CD8-positive, alpha-beta memory T cell (primary cell): ENCODE results near the gene ANKRD39. TPM values are rescaled to one million over a fixed set of nuclear protein-coding genes. Genes with fewer than 3 reads are reported as not detected.

Experiments used
- CTCF ChIA-PET: fragments of 350-600 bp; sonication (Branson Sonifier 250); formaldehyde crosslinking; loops from one replicate; lab custom pipeline; 2021; ENCODE audit warnings: antibody characterized with exemption; lab: Charles Lee
- POLR2A ChIA-PET: fragments of 350-600 bp; sonication (Branson Sonifier 250); formaldehyde crosslinking; loops from one replicate; lab custom pipeline; 2021; ENCODE audit warnings: antibody characterized with exemption; lab: Charles Lee
- DNase-seq, 5 donors: peaks; one replicate each; pipeline versions ENCODE4 v3.0.0 to v3.0.0-alpha.2; 2020 to 2022; ENCODE audit warnings: mixed read lengths in 1 of 5
- H3K27ac ChIP-seq: one replicate; pipeline ENCODE4 v1.7.0; 2013; ENCODE audit warnings: low read depth, mild to moderate bottlenecking, low read length, moderate library complexity
- H3K27me3 ChIP-seq: 2 replicates; pipeline ENCODE4 v1.7.0; 2013; ENCODE audit warnings: low read length, mild to moderate bottlenecking; ENCODE audit not compliant: insufficient read depth, poor library complexity, severe bottlenecking
- H3K36me3 ChIP-seq: 2 replicates; pipeline ENCODE4 v1.7.0; 2013; ENCODE audit warnings: mild to moderate bottlenecking, low read length, moderate library complexity; ENCODE audit not compliant: insufficient read depth
- H3K4me1 ChIP-seq: 2 replicates; pipeline ENCODE4 v1.7.0; 2013; ENCODE audit warnings: mild to moderate bottlenecking, low read length, moderate library complexity; ENCODE audit not compliant: insufficient read depth
- H3K4me3 ChIP-seq: 2 replicates; pipeline ENCODE4 v1.7.0; 2013; ENCODE audit warnings: mild to moderate bottlenecking, low read length
- H3K9me3 ChIP-seq: 2 replicates; pipeline ENCODE4 v1.7.0; 2013; ENCODE audit warnings: mild to moderate bottlenecking, low read length
- H3K27ac Mint-ChIP-seq, 8 donors: one replicate each; pipeline ENCODE4 v1.8.0; 2020 to 2021; ENCODE audit warnings: mixed read lengths in 8 of 8, mild to moderate bottlenecking in 6 of 8, inconsistent platforms in 3 of 8, moderate library complexity in 3 of 8
- H3K27me3 Mint-ChIP-seq, 2 donors: one replicate each; pipeline ENCODE4 v1.8.0; 2020 to 2021; ENCODE audit warnings: mixed read lengths in 2 of 2, mild to moderate bottlenecking in 1 of 2, moderate library complexity in 1 of 2
- H3K36me3 Mint-ChIP-seq, 3 donors: one replicate each; pipeline ENCODE4 v1.8.0; 2020 to 2021; ENCODE audit warnings: mixed read lengths in 3 of 3, inconsistent platforms in 1 of 3, mild to moderate bottlenecking in 1 of 3
- H3K4me1 Mint-ChIP-seq, 3 donors: one replicate each; pipeline ENCODE4 v1.8.0; 2020 to 2021; ENCODE audit warnings: mixed read lengths in 3 of 3, inconsistent platforms in 1 of 3, mild to moderate bottlenecking in 1 of 3
- H3K4me3 Mint-ChIP-seq, 7 donors: one replicate each; pipeline ENCODE4 v1.8.0; 2020 to 2021; ENCODE audit warnings: mixed read lengths in 7 of 7, mild to moderate bottlenecking in 6 of 7, moderate library complexity in 4 of 7, inconsistent platforms in 2 of 7
- H3K9me3 Mint-ChIP-seq, 5 donors: one replicate each; pipeline ENCODE4 v1.8.0; 2020 to 2022; ENCODE audit warnings: mixed read lengths in 5 of 5, mild to moderate bottlenecking in 3 of 5, moderate library complexity in 2 of 5, inconsistent platforms in 1 of 5
- polyA plus RNA-seq: library from polyadenylated mRNA; unstranded; fragments of 300-500 nt; fragmentation: Illumina TruSeq; gene quantifications from one replicate; pipeline ENCODE4 v1.2.3, GENCODE V29; 2021
- total RNA-seq, 2 experiments: library from RNA; stranded (reverse); gene quantifications; one replicate each; pipeline ENCODE4 v1.2.3, GENCODE V29; 2021

The ANKRD39 gene
- total and polyA plus RNA-seq, 3 experiments from 2014 or later, result 29.6 to 32.2 (median 30.9) TPM

DNA sequence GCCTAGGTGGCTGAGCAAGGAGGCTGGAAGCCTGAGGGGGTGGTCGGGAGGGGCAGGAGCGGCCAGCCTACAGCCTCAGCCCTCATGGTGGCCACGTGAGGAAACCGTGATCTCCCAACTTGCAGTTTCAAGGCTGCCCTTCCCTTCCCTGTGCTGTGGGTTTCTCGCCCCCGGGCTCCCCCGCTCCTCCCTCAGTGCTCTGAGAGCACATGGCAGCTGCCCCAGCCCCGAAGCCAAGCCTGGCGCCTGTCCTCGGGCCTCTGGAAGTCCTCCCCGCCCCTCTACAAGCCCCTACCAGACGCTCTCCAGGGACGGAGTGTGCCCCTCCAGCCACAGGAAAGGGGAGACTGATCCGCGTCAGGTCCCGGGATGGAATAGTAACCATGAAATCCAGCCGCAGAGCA, 13.4 kb downstream of the ANKRD39 start:
- H3K27me3 Mint-ChIP-seq, result no peaks in the 10 kb centered on the region
- ChIA-PET POLR2A (interaction anchor here (0.6 kb wide), 1 partner anchor 307 kb away, joined by 3 read pairs; no protein-coding TSS in a partner anchor), CTCF (interaction anchor here (1.1 to 1.4 kb wide), 4 partner anchors 13 to 107 kb away, joined by 3 to 6 read pairs (median 4); partner anchors contain the start of gene ANKRD39)
- Histone ChIP-seq H3K4me1 (peaks cover 8% of the 10 kb centered on the region), H3K27ac (no peak overlapping the region), H3K9me3 (no peaks in the 10 kb centered on the region), H3K27me3 (no peaks in the 10 kb centered on the region), H3K4me3 (no peak overlapping the region), H3K36me3 (peaks cover 8% of the 10 kb centered on the region)
- H3K27ac Mint-ChIP-seq, result no peak overlapping the region
- H3K9me3 Mint-ChIP-seq, result peaks cover 0 to 2% (median 0%) of the 10 kb centered on the region in 5 donors
- no peak overlapping the region for H3K4me3 Mint-ChIP-seq
- H3K4me1 Mint-ChIP-seq, result peaks cover 9 to 23% (median 13%) of the 10 kb centered on the region in 3 donors
- DNase-seq, result no peak
- H3K36me3 Mint-ChIP-seq, result peaks cover 3 to 35% (median 6%) of the 10 kb centered on the region in 3 donors

DNA sequence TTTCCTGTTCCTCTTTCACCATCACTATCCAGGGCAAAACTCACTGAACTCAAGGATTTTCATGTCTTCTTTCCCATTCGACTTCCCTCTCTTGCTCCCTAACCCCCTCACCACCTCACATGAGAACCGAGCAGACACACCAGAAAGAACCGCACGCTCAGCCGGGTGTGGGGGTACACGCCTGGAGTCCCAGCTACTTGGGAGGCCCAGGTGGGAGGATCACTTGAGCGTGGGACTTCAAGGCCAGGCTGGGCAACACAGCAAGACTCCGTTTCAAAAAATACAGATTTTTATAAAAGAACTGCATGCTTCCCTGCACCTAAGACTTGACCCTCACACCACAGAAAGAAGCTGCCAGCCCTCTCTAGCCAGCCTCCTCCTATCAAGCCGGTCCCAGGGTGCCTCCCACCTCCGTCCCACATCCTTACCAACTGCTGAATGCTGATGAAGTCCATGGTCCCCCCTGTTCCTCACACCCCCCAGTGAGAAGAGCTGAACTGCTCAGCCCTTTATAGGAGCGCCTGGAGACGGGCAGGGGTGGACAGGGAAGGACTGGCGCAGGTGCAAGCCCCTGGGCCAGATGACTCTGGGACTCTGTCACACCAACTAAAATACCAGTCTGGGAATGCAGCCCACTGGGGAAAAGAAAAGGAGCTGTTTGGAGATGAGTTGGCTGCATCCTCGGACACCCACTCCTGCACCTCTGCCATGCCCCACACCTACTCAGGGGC, 14.1 kb downstream of the ANKRD39 start, which contains the start of gene ANKRD23:
Gene ANKRD23, minus strand, starts transcription at position 484 of the 731 bp plus-strand sequence. Its CDS starts 29 bp downstream, at position 455.
- no peak for DNase-seq
- ChIA-PET POLR2A (no interaction called here), CTCF (interaction anchor here (1.3 to 1.5 kb wide), 2 partner anchors 14 to 107 kb away, joined by 4 to 10 read pairs; partner anchors contain the start of gene ANKRD39)
- Histone ChIP-seq H3K27ac (no peak within 1 kb of the TSS), H3K4me3 (no peak within 1 kb of the TSS), H3K27me3 (no peaks in the 10 kb centered on the region), H3K36me3 (peaks cover 8% of the 10 kb centered on the region), H3K9me3 (no peaks in the 10 kb centered on the region), H3K4me1 (peaks cover 14% of the 10 kb centered on the region)
- peaks cover 13 to 30% (median 17%) of the 10 kb centered on the region in 3 donors for H3K4me1 Mint-ChIP-seq
- peaks cover 0 to 2% (median 0%) of the 10 kb centered on the region in 5 donors for H3K9me3 Mint-ChIP-seq
- peak within 1 kb of the TSS in 6 of 8 donors; percentile 30 to 89 (median 65) for H3K27ac Mint-ChIP-seq
- H3K4me3 Mint-ChIP-seq, result peak within 1 kb of the TSS in 1 of 7 donors; percentile 8
- H3K36me3 Mint-ChIP-seq, result peaks cover 3 to 35% (median 6%) of the 10 kb centered on the region in 3 donors
- no peaks in the 10 kb centered on the region for H3K27me3 Mint-ChIP-seq

DNA sequence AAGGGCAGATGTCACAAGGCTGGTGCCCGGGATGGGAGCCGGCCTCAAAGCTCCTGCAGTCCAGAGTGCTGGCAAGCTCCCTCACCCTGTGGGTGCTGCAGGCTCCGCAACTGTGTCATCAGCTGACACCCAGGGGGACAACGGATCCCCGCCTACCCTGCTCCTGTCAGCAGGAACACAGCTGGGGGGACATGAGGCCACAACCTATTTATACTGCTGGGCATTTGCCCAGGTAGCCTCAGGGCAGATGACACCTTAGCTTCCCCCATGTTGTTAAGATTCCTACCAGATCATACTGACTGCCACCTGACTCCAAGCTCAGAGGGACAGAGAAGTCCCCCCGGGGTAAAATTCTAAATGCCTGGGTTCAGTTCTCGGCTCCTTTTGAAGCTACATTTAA, 15.2 kb downstream of the ANKRD39 start:
- no peak overlapping the region for H3K27ac ChIP-seq
- POLR2A ChIA-PET, result interaction anchor here (0.7 kb wide), 1 partner anchor 21 kb away, joined by 3 read pairs; no protein-coding TSS in a partner anchor
- H3K27me3 Mint-ChIP-seq, result no peaks in the 10 kb centered on the region
- CTCF ChIA-PET, result interaction anchor here (0.7 to 1.5 kb wide), 6 partner anchors 9 to 120 kb away, joined by 3 to 10 read pairs (median 3); partner anchors contain the start of genes ANKRD39, CNNM3 and CNNM4
- DNase-seq, result no peak
- H3K4me3 ChIP-seq, result no peak overlapping the region
- H3K9me3 Mint-ChIP-seq, result peaks cover 0 to 2% (median 0%) of the 10 kb centered on the region in 5 donors
- peaks cover 13 to 36% (median 17%) of the 10 kb centered on the region in 3 donors for H3K4me1 Mint-ChIP-seq
- H3K27me3 ChIP-seq, result no peaks in the 10 kb centered on the region
- no peaks in the 10 kb centered on the region for H3K9me3 ChIP-seq
- peaks cover 17% of the 10 kb centered on the region for H3K4me1 ChIP-seq
- H3K4me3 Mint-ChIP-seq, result no peak overlapping the region
- H3K36me3 Mint-ChIP-seq, result peaks cover 2 to 24% (median 3%) of the 10 kb centered on the region in 3 donors
- peak overlapping the region in 3 of 8 donors; percentile 16 to 39 (median 17) for H3K27ac Mint-ChIP-seq
- H3K36me3 ChIP-seq, result peaks cover 1% of the 10 kb centered on the region

DNA sequence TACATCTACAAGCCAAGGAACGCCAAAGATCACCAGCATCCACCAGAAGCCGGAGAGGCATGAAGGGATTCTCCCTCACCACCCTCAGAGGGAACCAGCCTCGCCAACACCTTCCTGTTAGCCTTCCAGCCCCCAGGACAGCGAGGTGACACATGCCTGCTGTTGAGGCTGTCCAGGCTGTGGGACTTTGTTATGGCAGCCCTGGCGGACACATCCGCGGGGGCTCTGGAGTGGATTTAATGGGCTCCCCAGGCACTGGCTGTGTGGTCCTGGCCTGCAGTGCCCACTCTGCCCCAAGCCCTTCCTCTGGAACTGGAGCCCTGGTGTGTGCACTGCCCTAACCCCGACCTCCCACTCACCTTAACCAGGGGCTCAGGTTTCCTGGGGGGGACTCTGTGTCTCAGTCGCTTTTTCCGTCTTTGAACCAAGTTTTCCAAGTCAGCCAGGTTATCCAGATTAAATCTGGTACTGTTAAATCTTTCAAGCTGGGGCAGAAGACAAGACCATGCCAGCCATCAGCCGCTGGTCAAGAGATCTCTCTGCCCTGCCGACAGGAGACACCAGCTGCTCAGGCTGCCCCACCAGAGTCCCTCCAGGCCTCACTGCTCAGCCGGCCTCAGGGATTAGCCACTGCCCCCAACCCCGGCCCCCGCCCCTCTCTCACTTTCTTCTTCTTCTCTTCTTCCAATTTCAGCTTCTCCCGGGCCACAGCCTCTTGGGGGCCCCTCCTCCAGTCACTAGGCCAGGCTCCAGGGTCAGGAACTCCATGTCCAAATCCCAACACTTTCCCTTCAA, 15.9 kb downstream of the ANKRD39 start:
- H3K27ac Mint-ChIP-seq, result peak overlapping the region in 2 of 8 donors; percentile 17 to 75
- DNase-seq, result no peak
- no peak overlapping the region for H3K4me3 ChIP-seq
- H3K36me3 Mint-ChIP-seq, result peaks cover 0 to 25% (median under 1%) of the 10 kb centered on the region in 3 donors
- H3K4me1 Mint-ChIP-seq, result peaks cover 13 to 37% (median 17%) of the 10 kb centered on the region in 3 donors
- H3K9me3 Mint-ChIP-seq, result peaks cover 0 to 2% (median 0%) of the 10 kb centered on the region in 5 donors
- no peak overlapping the region for H3K4me3 Mint-ChIP-seq
- no peaks in the 10 kb centered on the region for H3K9me3 ChIP-seq
- no peak overlapping the region for H3K27ac ChIP-seq
- peaks cover 17% of the 10 kb centered on the region for H3K4me1 ChIP-seq
- no peaks in the 10 kb centered on the region for H3K27me3 ChIP-seq
- H3K36me3 ChIP-seq, result no peaks in the 10 kb centered on the region
- POLR2A ChIA-PET, result interaction anchor here (0.7 kb wide), 1 partner anchor 22 kb away, joined by 3 read pairs; no protein-coding TSS in a partner anchor
- H3K27me3 Mint-ChIP-seq, result no peaks in the 10 kb centered on the region
- CTCF ChIA-PET, result interaction anchor here (1.0 to 1.5 kb wide), 5 partner anchors 8 to 81 kb away, joined by 3 to 10 read pairs (median 3); partner anchors contain the start of genes ANKRD39, CNNM3 and CNNM4

DNA sequence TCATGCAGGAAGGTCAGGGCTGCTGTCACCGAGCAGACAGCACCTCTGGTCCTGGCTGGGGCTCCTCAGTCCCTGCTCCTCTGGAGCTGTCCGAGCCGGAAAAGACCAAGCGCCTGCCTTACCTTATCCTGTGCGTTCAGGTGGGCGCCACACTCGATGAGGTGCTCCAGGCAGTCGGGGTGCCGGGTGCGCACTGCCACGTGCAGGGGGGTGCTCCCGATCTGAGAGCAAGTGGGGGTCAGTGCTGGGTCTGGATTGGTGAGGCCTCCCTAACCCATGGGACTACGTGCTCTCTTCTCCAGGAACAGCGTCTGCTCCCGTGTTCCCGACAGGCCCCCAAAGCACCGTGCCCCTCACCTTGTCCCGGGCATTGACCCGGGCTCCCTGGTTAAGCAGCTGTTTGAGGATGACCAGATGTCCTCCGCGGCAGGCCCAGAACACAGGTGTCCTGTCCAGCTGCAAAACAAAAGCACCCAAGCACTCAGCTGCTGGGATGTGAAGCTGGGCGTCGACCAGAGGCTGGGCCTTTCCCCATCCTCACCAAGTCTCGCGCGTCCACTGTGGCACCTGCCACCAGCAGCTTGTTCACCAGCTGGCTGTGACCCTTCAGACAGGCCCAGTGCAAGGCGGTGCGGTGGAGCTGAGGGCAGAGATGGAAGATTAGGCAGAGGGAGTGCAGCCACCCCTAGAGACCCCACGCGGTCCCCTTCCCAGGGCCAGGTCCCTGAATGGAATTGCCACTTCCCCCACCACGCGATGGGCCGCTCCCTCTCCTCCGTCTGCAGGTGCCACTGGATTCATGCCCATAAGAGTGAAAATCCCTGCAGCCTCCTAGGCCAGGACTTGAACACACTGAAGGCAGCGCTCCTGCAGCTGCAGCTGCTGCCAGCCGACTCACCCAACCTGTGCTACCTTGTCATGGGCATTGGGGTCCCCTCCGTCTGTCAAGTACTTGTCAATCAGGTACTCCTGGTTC, 17.7 kb downstream of the ANKRD39 start:
- peaks cover under 1% of the 10 kb centered on the region for H3K36me3 ChIP-seq
- no peaks in the 10 kb centered on the region for H3K9me3 ChIP-seq
- peak overlapping the region in 6 of 7 donors; percentile 15 to 76 (median 55) for H3K4me3 Mint-ChIP-seq
- H3K27me3 ChIP-seq, result no peaks in the 10 kb centered on the region
- H3K27ac Mint-ChIP-seq, result peak overlapping the region in 7 of 8 donors; percentile 29 to 73 (median 50)
- POLR2A ChIA-PET, result interaction anchor here (0.6 to 2.4 kb wide), 6 partner anchors 17 to 114 kb away, joined by 3 to 9 read pairs (median 4); partner anchors contain the start of genes ANKRD39 and CNNM3
- peaks cover 0 to 25% (median under 1%) of the 10 kb centered on the region in 3 donors for H3K36me3 Mint-ChIP-seq
- H3K27me3 Mint-ChIP-seq, result no peaks in the 10 kb centered on the region
- peaks cover 0 to 2% (median 0%) of the 10 kb centered on the region in 5 donors for H3K9me3 Mint-ChIP-seq
- no peak for DNase-seq
- H3K4me3 ChIP-seq, result peak overlapping the region; percentile 53
- H3K4me1 Mint-ChIP-seq, result peaks cover 13 to 37% (median 17%) of the 10 kb centered on the region in 3 donors
- peaks cover 17% of the 10 kb centered on the region for H3K4me1 ChIP-seq
- no peak overlapping the region for H3K27ac ChIP-seq
- CTCF ChIA-PET, result interaction anchor here (0.9 to 3.4 kb wide), 8 partner anchors 12 to 272 kb away, joined by 3 to 24 read pairs (median 4); partner anchors contain the start of genes ANKRD39 and CNNM3

DNA sequence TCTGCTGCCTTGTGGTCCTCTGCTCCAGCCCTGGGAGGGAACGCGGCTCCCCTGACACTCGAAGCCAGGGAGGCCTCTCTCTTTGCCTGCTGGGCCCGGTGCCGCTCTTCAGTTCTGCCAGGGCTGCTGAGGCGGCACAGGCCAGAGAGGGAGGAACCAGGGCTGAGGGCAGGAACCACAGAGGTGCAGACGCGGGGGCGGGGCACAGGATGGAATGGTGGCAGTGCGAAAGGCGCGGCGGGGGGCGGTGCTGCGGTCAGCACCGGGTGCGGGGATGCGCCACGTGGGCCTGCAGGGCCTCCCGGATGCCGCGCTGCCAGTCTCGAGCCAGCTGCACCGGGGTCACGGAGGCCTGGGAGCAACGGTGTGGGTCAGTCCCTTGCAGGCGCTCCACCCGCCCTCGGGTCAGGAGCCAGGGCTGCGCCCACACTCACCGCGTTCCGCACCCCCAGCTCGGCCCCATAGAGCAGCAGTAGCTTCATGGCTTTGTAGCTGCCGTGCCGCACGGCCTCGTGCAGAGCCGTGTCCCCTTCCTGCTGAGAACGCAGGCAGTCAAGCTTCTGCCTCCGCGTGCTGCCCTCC, 18.4 kb downstream of the ANKRD39 start:
- CTCF ChIA-PET, result interaction anchor here (0.9 to 3.4 kb wide), 7 partner anchors 12 to 273 kb away, joined by 3 to 24 read pairs (median 4); partner anchors contain the start of genes ANKRD39 and CNNM3
- H3K9me3 Mint-ChIP-seq, result peaks cover 0 to 2% (median 0%) of the 10 kb centered on the region in 5 donors

More for the DNA sequence above, 18.4 kb downstream of the ANKRD39 start:
- H3K4me3 ChIP-seq, result peak overlapping the region; percentile 53
- Mint-ChIP-seq H3K27me3 (no peaks in the 10 kb centered on the region), H3K4me1 (peaks cover 13 to 37% (median 17%) of the 10 kb centered on the region in 3 donors), H3K27ac (peak overlapping the region; percentile 73 to 95 (median 89)), H3K4me3 (peak overlapping the region in 6 of 7 donors; percentile 63 to 86 (median 76)), H3K36me3 (peaks cover 0 to 28% (median 3%) of the 10 kb centered on the region in 3 donors)
- H3K27me3 ChIP-seq, result no peaks in the 10 kb centered on the region
- H3K9me3 ChIP-seq, result no peaks in the 10 kb centered on the region
- no peak overlapping the region for H3K27ac ChIP-seq
- peaks cover 17% of the 10 kb centered on the region for H3K4me1 ChIP-seq
- DNase-seq, result peak; percentile 71 to 88 (median 84)
- peaks cover 6% of the 10 kb centered on the region for H3K36me3 ChIP-seq
- POLR2A ChIA-PET, result interaction anchor here (0.9 to 2.4 kb wide), 4 partner anchors 18 to 114 kb away, joined by 3 to 9 read pairs (median 5); partner anchors contain the start of genes ANKRD39 and CNNM3
